Stimulated activated CD8-positive, alpha-beta memory T cell treated with anti-CD3 and anti-CD28 coated beads, Interleukin-12 subunit alpha, Interleukin-12 subunit beta, amount 100 ng/mL, for 24 hours (primary cell): ENCODE measurements around the gene POFUT1.
"Not testable (repeated sequence)": the region's sequence is repeated elsewhere in the genome, so short reads cannot be mapped to it uniquely, and the experiment has no call there.

Source experiments
- DNase-seq: peaks from one replicate; pipeline ENCODE4 v3.0.0-alpha.2; 2020; ENCODE audit errors: extremely low read depth

The POFUT1 gene

DNA sequence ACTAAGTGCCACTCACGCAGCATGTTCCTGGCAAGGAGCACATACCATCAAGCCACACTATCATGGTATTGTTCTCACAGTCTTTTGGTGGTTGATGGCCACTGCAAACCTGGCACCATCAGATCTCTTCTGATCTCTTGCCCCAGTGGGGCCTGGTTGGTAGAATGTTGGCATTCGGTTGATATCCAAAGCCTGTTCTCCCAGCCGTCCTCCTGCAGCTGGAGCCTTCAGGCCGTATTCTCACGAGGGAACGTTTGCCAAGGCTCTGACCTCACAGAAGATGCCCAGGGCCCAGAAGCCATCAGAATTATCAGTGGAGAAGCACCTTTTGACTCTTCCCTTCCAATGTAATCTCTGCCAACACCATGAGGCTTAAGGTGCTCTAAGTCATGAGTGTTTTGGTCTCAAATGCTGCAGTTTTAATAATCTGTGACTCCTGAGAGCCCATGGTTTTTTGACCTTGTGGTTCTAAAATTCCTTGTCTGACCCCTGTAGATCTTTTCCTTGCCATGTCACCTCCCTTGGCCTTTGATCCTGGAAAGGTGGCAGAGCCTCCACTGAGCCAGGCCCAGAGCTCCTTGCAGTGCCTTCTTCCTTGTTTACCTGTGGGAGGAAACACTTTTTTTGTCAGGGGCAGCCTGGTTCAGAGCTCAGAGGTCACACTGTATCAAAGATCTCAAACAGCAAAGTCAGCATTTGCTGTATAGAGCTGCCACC, 27.8 kb downstream of the POFUT1 start:
- no peak for DNase-seq

GRCh38 chr20:32236048-32236533, 28.4 kb downstream of the POFUT1 start:
- DNase-seq, result no peak

GRCh38 chr20:32236819-32237218, 29.1 kb downstream of the POFUT1 start:
- DNase-seq, result no peak

- no peak for DNase-seq
Measured at GRCh38 chr20:32237419-32237818, 29.7 kb downstream of the POFUT1 start.

GRCh38 chr20:32238483-32239425, 31.1 kb downstream of the POFUT1 start:
- no peak for DNase-seq

GRCh38 chr20:32240205-32240604, 32.5 kb downstream of the POFUT1 start:
- DNase-seq, result no peak

GRCh38 chr20:32241807-32242206, 34.1 kb downstream of the POFUT1 start:
- DNase-seq, result no peak

- DNase-seq, result no peak
Measured at GRCh38 chr20:32244150-32244823, 36.6 kb downstream of the POFUT1 start.

DNA sequence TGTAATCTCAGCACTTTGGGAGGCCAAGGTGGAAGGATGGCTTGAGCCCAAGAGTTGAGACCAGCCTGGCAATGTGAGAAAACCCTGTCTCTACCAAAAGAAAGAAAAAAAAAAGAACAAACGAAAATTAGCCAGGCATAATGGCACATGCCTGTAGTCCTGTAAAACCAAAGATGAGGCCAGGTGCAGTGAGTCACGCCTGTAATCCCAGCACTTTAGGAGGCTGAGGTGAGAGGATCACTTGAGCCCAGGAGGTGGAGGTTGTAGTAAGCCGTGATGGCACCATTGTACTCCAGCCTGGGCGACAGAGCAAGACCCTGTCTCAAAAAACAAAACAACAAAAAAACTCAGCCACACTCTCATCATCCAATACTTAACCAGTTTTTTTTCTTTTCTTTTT, 37.3 kb downstream of the POFUT1 start:
- DNase-seq, result no peak

- DNase-seq, result not testable (repeated sequence)
Measured at GRCh38 chr20:32246208-32246607, 38.5 kb downstream of the POFUT1 start.

GRCh38 chr20:32248043-32248442, 40.4 kb downstream of the POFUT1 start:
- DNase-seq, result no peak

DNA sequence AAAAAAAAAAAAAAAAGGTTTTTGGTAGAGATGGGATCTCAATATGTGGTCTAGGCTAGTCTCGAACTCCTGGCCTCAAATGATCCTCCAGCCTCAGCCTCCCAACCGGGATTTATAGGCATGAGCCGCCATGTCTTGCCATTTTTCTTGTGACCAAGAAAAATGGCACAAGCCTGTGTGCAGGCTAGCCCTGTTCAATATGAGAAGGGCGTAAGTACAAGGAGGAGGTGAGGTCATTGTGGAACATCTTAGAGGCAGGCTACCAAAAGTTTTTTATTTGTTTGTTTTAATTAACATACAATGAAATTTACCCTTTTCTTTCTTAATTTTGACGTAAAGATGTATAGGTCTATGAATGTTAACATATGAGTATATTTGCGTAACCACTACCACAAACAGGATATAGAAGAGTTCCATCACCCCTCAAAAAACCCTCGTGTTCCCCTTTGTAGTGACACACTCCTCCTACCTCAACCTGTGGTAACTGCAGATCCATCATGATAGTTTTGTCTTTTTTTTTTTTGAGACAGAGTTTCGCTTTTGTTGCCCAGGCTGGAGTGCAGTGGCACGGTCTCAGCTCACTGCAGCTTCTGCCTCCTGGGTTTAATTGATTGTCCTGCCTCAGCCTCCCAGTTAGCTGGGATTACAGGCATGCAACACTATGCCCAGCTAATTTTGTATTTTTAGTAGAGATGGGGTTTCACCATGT, 41.5 kb downstream of the POFUT1 start:
- no peak for DNase-seq

GRCh38 chr20:32251470-32251869, 43.8 kb downstream of the POFUT1 start:
- no peak for DNase-seq

GRCh38 chr20:32252189-32252588, 44.5 kb downstream of the POFUT1 start:
- DNase-seq, result peak; percentile 61

- DNase-seq, result not testable (repeated sequence)
Measured at GRCh38 chr20:32260973-32261372, 53.3 kb downstream of the POFUT1 start.

DNA sequence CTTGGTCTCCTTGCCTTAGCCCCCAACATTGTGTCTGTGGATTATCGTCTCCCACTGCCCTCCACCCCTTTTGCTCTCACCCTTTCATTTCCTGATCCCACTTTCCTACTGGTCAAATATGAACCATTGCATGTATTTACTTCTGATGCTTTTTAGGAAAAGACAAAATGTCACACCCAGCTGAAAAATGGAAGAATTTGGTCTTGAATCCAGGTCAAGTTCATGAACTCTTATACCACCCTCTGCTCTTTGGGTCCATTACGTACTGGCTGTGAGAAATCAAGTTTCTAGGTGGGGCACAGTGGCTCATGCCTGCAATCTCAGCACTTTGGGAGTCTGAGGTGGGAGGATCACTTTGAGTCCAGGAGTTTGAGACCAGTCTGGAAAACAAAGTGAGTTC, 54.0 kb downstream of the POFUT1 start:
- no peak for DNase-seq

- no peak for DNase-seq
Measured at GRCh38 chr20:32263398-32263954, 55.8 kb downstream of the POFUT1 start.

- DNase-seq, result no peak
Measured at GRCh38 chr20:32271620-32272019, 63.9 kb downstream of the POFUT1 start.

DNA sequence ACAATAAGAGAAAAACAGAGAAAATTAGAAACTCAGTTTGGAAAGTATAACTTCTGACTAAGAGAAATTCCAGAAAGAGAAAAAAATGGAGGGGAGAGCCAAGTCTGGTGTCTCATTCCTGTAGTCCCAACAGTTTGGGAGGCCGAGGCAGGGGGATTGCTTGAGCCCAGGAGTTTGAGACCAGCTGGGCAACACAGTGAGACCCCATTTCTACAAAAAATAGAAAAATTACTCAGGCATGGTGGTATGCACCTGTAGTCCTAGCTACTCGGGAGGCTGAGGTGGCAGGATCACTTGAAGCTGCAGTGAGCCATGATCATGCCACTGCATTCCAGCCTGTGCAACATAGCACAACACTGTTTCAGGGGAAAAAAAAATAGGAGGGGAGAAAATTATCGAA, 66.7 kb downstream of the POFUT1 start:
- DNase-seq, result no peak

- DNase-seq, result not testable (repeated sequence)
Measured at GRCh38 chr20:32275163-32275562, 67.5 kb downstream of the POFUT1 start.
